Smooth muscle cell (in vitro differentiated cells): ENCODE measurements around the gene IL2RA. TPM values are rescaled to one million over a fixed set of nuclear protein-coding genes. Genes with fewer than 3 reads are reported as not detected.

ENCODE experiments used
- DNase-seq: peaks from one replicate; lab custom pipeline; 2025; ENCODE audit not compliant: unreplicated experiment; lab: John Stamatoyannopoulos, UW
- H2AFZ ChIP-seq: fragments of 200-600 bp; sonication (generic); 2 replicates; pipeline ENCODE4 v1.6.0; 2016; ENCODE audit warnings: antibody characterized with exemption, low read depth, mild to moderate bottlenecking
- H3F3A ChIP-seq: fragments of 200-600 bp; sonication (generic); 2 replicates; pipeline ENCODE4 v1.6.0; 2017; ENCODE audit warnings: antibody characterized with exemption, low read depth
- H3K27ac ChIP-seq: fragments of 200-600 bp; sonication (generic); 2 replicates; pipeline ENCODE4 v1.5.1; 2016; ENCODE audit warnings: low read depth, mild to moderate bottlenecking
- H3K27me3 ChIP-seq: fragments of 200-600 bp; sonication (generic); 2 replicates; pipeline ENCODE4 v1.6.1; 2016; ENCODE audit warnings: low read depth, mild to moderate bottlenecking
- H3K36me3 ChIP-seq: fragments of 200-600 bp; sonication (generic); 2 replicates; pipeline ENCODE4 v1.5.1; 2016; ENCODE audit warnings: low read depth
- H3K4me1 ChIP-seq: fragments of 200-600 bp; sonication (generic); 2 replicates; pipeline ENCODE4 v1.5.1; 2016; ENCODE audit warnings: low read depth
- H3K4me2 ChIP-seq: fragments of 200-600 bp; sonication (generic); 2 replicates; pipeline ENCODE4 v1.6.0; 2016; ENCODE audit warnings: mild to moderate bottlenecking
- H3K4me3 ChIP-seq: fragments of 200-600 bp; sonication (generic); 2 replicates; pipeline ENCODE4 v1.5.1; 2016; ENCODE audit warnings: mild to moderate bottlenecking
- H3K79me2 ChIP-seq: fragments of 200-600 bp; sonication (generic); 2 replicates; pipeline ENCODE4 v1.6.0; 2016; ENCODE audit warnings: low read depth, mild to moderate bottlenecking
- H3K9ac ChIP-seq: fragments of 200-600 bp; sonication (generic); 2 replicates; pipeline ENCODE4 v1.6.0; 2016; ENCODE audit warnings: low read depth
- H3K9me3 ChIP-seq: fragments of 200-600 bp; sonication (generic); replicated peaks from 2 replicates; pipeline ENCODE4 v1.5.1; 2016; ENCODE audit warnings: low read depth
- H4K20me1 ChIP-seq: fragments of 200-600 bp; sonication (generic); 2 replicates; pipeline ENCODE4 v1.6.0; 2016; ENCODE audit warnings: low read depth
- WGBS: methylation state at CpG from one replicate; pipeline ENCODE4 v1.1.7; 2016; ENCODE audit warnings: low lambda C conversion rate; 5-methylcytosine and 5-hydroxymethylcytosine counted together
- polyA plus RNA-seq: library from polyadenylated mRNA; unstranded; fragments of >200 nt; fragmentation: Nextera tagmentation; extraction: Ambion mirVana; gene quantifications from 2 replicates; pipeline ENCODE4 v1.2.1, GENCODE V29; 2016
- total RNA-seq: library from RNA; depleted of rRNA; stranded (reverse); fragments of >200 nt; gene quantifications from 2 replicates; pipeline ENCODE4 v1.2.3, GENCODE V29; 2014
- TF ChIP-seq, protein P1 (sequence below): fragments of 200-600 bp; sonication (generic); IDR thresholded peaks from 2 replicates; pipeline ENCODE4 v1.5.1; 2017; ENCODE audit warnings: borderline replicate concordance, mild to moderate bottlenecking, antibody characterized with exemption; ENCODE audit not compliant: insufficient read depth, poor library complexity, severe bottlenecking

The IL2RA gene
- total and polyA plus RNA-seq, 2 experiments from 2014 or later, result not detected

DNA sequence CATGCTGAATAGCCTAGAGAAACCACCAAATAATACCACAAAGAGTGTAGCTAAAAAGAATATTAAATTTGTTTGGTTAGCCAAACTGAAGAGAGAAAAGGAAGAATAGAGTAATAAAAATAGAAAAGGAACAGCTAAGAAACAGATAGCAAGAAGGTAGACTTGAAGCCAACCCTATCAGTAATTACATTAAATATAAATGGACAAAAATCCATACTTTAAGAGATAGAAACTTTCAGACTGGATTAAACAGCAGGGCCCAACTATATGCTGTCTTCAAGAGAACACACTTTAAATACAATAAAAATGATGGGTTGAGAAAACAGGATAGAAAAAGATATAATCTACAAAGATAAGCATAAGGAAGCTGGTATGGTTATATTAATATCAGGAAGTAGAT is 31.2 kb downstream of the IL2RA start:
- Histone ChIP-seq H3K4me3 (no peak overlapping the region), H2AFZ (no peak overlapping the region), H3K27me3 (no peaks in the 10 kb centered on the region), H3K36me3 (no peaks in the 10 kb centered on the region), H3K79me2 (no peaks in the 10 kb centered on the region), H4K20me1 (no peaks in the 10 kb centered on the region), H3K4me1 (no peaks in the 10 kb centered on the region), H3K27ac (no peak overlapping the region), H3F3A (no peaks in the 10 kb centered on the region), H3K4me2 (no peak overlapping the region), H3K9me3 (peaks cover 10% of the 10 kb centered on the region), H3K9ac (no peak overlapping the region)
- DNase-seq, result no peak
- TF ChIP-seq, protein P1, sequence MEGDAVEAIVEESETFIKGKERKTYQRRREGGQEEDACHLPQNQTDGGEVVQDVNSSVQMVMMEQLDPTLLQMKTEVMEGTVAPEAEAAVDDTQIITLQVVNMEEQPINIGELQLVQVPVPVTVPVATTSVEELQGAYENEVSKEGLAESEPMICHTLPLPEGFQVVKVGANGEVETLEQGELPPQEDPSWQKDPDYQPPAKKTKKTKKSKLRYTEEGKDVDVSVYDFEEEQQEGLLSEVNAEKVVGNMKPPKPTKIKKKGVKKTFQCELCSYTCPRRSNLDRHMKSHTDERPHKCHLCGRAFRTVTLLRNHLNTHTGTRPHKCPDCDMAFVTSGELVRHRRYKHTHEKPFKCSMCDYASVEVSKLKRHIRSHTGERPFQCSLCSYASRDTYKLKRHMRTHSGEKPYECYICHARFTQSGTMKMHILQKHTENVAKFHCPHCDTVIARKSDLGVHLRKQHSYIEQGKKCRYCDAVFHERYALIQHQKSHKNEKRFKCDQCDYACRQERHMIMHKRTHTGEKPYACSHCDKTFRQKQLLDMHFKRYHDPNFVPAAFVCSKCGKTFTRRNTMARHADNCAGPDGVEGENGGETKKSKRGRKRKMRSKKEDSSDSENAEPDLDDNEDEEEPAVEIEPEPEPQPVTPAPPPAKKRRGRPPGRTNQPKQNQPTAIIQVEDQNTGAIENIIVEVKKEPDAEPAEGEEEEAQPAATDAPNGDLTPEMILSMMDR, result no peak

DNA sequence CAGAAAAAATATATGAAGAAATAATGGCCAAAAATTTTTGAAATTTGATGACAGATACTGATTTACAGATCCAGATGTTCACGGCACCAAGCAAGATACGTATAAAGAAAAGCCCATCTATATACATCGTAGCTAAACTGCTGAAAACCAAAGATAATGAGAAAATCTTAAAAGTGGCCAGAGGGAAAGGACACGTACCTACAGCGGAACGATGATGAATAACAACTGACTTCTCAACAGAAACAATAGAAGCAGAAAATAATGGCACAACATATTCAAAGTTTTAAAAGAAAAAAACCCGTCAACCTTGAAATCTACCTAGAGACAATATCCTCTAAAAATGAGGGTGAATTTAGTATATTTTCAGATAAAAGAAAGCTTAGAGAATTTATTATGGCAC is 31.9 kb downstream of the IL2RA start:
- Histone ChIP-seq H2AFZ (no peak overlapping the region), H3K9ac (no peak overlapping the region), H3K36me3 (no peaks in the 10 kb centered on the region), H4K20me1 (no peaks in the 10 kb centered on the region), H3K4me3 (no peak overlapping the region), H3K79me2 (no peaks in the 10 kb centered on the region), H3K4me2 (no peak overlapping the region), H3K9me3 (peaks cover 10% of the 10 kb centered on the region), H3K4me1 (no peaks in the 10 kb centered on the region), H3F3A (no peaks in the 10 kb centered on the region), H3K27me3 (no peaks in the 10 kb centered on the region), H3K27ac (no peak overlapping the region)
- 92% methylated on average over 7 of the region's 7 CpGs for WGBS
- TF ChIP-seq, protein P1, result no peak
- DNase-seq, result no peak

DNA sequence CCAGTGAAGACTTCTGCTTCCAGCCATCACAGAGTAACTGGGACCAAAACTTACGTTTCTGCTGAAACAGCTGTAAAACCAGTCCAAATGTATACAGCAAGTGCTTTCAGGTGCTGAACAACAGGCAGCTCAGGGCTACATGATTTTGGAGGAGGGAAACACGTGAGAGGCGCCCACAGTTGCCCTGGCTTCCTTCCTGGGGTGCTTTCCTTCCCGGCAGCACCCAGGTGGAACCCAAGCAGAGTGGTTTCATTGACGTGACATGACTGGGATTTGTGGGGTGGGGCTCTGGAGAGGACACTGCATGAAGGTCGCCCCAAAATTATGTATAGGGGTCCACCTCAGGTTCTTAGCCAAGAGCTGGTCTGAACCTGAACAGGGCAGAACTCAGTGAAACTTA is 34.2 kb downstream of the IL2RA start:
- no peak for DNase-seq
- Histone ChIP-seq H3K9ac (no peak overlapping the region), H3K79me2 (no peaks in the 10 kb centered on the region), H3F3A (no peaks in the 10 kb centered on the region), H3K4me1 (no peaks in the 10 kb centered on the region), H3K4me2 (no peak overlapping the region), H3K27ac (no peak overlapping the region), H2AFZ (no peak overlapping the region), H3K36me3 (no peaks in the 10 kb centered on the region), H3K9me3 (peaks cover 10% of the 10 kb centered on the region), H3K27me3 (no peaks in the 10 kb centered on the region), H3K4me3 (no peak overlapping the region), H4K20me1 (no peaks in the 10 kb centered on the region)
- 80% methylated on average over 6 of the region's 6 CpGs for WGBS
- TF ChIP-seq, protein P1, result no peak

DNA sequence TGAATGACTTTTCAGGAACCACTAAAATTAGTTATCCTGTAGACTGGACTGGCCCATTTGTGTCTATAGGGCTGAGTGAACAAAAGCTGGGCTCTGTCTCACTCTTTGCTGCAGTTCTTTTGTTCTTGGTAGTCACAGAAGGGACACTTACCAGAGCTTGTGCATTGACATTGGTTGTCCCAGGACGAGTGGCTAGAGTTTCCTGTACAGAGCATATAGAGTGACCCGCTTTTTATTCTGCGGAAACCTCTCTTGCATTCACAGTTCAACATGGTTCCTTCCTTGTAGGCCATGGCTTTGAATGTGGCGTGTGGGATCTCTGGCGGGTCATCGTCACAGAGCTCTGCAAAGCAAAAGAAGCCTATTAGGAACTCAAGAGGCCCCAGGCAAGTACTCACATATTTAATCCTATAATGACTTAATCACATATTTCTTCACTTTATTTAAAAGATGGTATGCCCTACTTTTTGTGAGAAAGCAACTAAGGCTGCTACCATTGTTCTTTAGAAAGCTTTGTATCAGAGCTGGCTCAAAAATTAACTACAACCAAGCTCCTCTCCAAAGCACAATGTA is 36.4 kb downstream of the IL2RA start:
- Histone ChIP-seq H3K4me2 (no peak overlapping the region), H3K4me3 (no peak overlapping the region), H3K79me2 (no peaks in the 10 kb centered on the region), H4K20me1 (no peaks in the 10 kb centered on the region), H3K9ac (no peak overlapping the region), H3K9me3 (peaks cover 6% of the 10 kb centered on the region), H3K27me3 (no peaks in the 10 kb centered on the region), H3K4me1 (no peaks in the 10 kb centered on the region), H2AFZ (no peak overlapping the region), H3F3A (no peaks in the 10 kb centered on the region), H3K27ac (no peak overlapping the region), H3K36me3 (no peaks in the 10 kb centered on the region)
- TF ChIP-seq, protein P1, result no peak
- no peak for DNase-seq
- WGBS, result 93% methylated on average over 6 of the region's 6 CpGs
